Activated CD4-positive, CD25-positive, alpha-beta regulatory T cell treated with anti-CD3 and anti-CD28 coated beads, Interleukin-2, amount 50 U/mL, for 24 hours (primary cell): ENCODE measurements around the gene PSMC5.
"Not testable (repeated sequence)": the region's sequence is repeated elsewhere in the genome, so short reads cannot be mapped to it uniquely, and the experiment has no call there.

Experiments used
- ATAC-seq, 2 donors: fragments of 150-1000 bp; cut with Tn5 transposase; one replicate each; pipeline ENCODE4 v1.10.0; 2021; ENCODE audit warnings: mild to moderate bottlenecking in 1 of 2, moderate library complexity in 1 of 2

Gene PSMC5

GRCh38 chr17:63827002-63827800, at the start of gene PSMC5, which contains the start of gene FTSJ3:
PSMC5 (plus strand) TSS chr17:63827431; CDS start chr17:63827491, 60 bp downstream.
FTSJ3 (minus strand) TSS chr17:63827663; CDS start chr17:63826902, 761 bp downstream.
- ATAC-seq = peak; percentile 93 to 94

- ATAC-seq = no peak
These were observed 46.7 kb upstream of the PSMC5 start for GRCh38 chr17:63780507-63780906.

- no peak for ATAC-seq
These were observed 46.3 kb upstream of the PSMC5 start for GRCh38 chr17:63780928-63781327.

GRCh38 chr17:63783522-63783921, 43.7 kb upstream of the PSMC5 start:
- ATAC-seq = no peak

GRCh38 chr17:63785556-63785955, 41.7 kb upstream of the PSMC5 start:
- ATAC-seq = no peak

- ATAC-seq = no peak
These were observed 41.1 kb upstream of the PSMC5 start for GRCh38 chr17:63786117-63786516.

GRCh38 chr17:63786971-63787711, 40.1 kb upstream of the PSMC5 start:
- ATAC-seq = no peak

- no peak for ATAC-seq
These were observed 37.2 kb upstream of the PSMC5 start for GRCh38 chr17:63790057-63790456.

- ATAC-seq = no peak
These were observed 35.0 kb upstream of the PSMC5 start for GRCh38 chr17:63792055-63792729.

- not testable (repeated sequence) for ATAC-seq
These were observed 30.9 kb upstream of the PSMC5 start for GRCh38 chr17:63796375-63796774.

GRCh38 chr17:63798572-63799106, 28.6 kb upstream of the PSMC5 start:
- no peak for ATAC-seq

GRCh38 chr17:63800783-63801182, 26.4 kb upstream of the PSMC5 start:
- ATAC-seq = no peak

- no peak for ATAC-seq
These were observed 22.9 kb upstream of the PSMC5 start for GRCh38 chr17:63804328-63804727.

GRCh38 chr17:63805591-63805990, 21.6 kb upstream of the PSMC5 start:
- ATAC-seq = no peak

- no peak for ATAC-seq
These were observed 17.3 kb upstream of the PSMC5 start for GRCh38 chr17:63809970-63810369.

- no peak for ATAC-seq
These were observed 11.1 kb upstream of the PSMC5 start for GRCh38 chr17:63816123-63816522.

- ATAC-seq = no peak
These were observed 10.6 kb upstream of the PSMC5 start for GRCh38 chr17:63816669-63817068.

GRCh38 chr17:63817736-63818385, 9.4 kb upstream of the PSMC5 start:
- no peak for ATAC-seq

GRCh38 chr17:63819131-63819530, 8.1 kb upstream of the PSMC5 start:
- no peak for ATAC-seq

- ATAC-seq = no peak
These were observed 7.4 kb upstream of the PSMC5 start for GRCh38 chr17:63819585-63820537.

- ATAC-seq = no peak
These were observed 6.2 kb upstream of the PSMC5 start for GRCh38 chr17:63820963-63821561.
